ENCODE results near the gene KICS2. TPM values are rescaled to one million over a fixed set of nuclear protein-coding genes. Genes with fewer than 3 reads are reported as not detected.

The KICS2 gene
- polyA plus RNA-seq, 3 donors = 2.7 to 5.5 (median 3.5) TPM

- H3K36me3 Mint-ChIP-seq = no peaks in the 10 kb centered on the region
- no peaks in the 10 kb centered on the region for H3K9me3 Mint-ChIP-seq
- Histone ChIP-seq H3K27me3 (ENCODE audit: control insufficient read depth in 2 of 2, insufficient read depth in 2 of 2, low read length in 2 of 2) (no peaks in the 10 kb centered on the region), H3K36me3 (replicated peaks in 1 of 2; ENCODE audit: control insufficient read depth in 1 of 2, insufficient read depth in 2 of 2, low read length in 2 of 2) (no peaks in the 10 kb centered on the region), H3K9ac (ENCODE audit: insufficient read depth, low read length, poor library complexity, severe bottlenecking) (no peak overlapping the region), H3K4me3 (replicated peaks in 1 of 3; ENCODE audit: low read depth in 2 of 3, low read length in 3 of 3) (no peak overlapping the region), H3K79me2 (ENCODE audit: insufficient read depth, low read length) (no peaks in the 10 kb centered on the region), H2AFZ (ENCODE audit: insufficient read depth, low read depth, low read length, poor library complexity, severe bottlenecking) (no peak overlapping the region), H3K27ac (ENCODE audit: low read depth in 1 of 2, low read length in 2 of 2) (no peak overlapping the region), H3K4me1 (ENCODE audit: control insufficient read depth in 1 of 2, insufficient read depth in 2 of 2, low read length in 2 of 2) (peaks cover 4% of the 10 kb centered on the region in 2 donors), H3K4me2 (replicated peaks; ENCODE audit: extremely low read depth, low read length, poor library complexity, severe bottlenecking) (no peak overlapping the region), H3K9me3 (replicated peaks in 1 of 2; ENCODE audit: control insufficient read depth in 1 of 2, insufficient read depth in 1 of 2, low read length in 2 of 2) (no peaks in the 10 kb centered on the region), H4K20me1 (ENCODE audit: insufficient read depth, low read length) (no peaks in the 10 kb centered on the region)
- whole genome bisulfite sequencing (ENCODE audit: insufficient coverage) = no CpG with 5 or more reads among the region's 3 CpGs
- H3K27me3 Mint-ChIP-seq (ENCODE audit: low read depth in 3 of 3) = peaks cover 0 to 3% (median 3%) of the 10 kb centered on the region in 3 donors
- no peak for TF ChIP-seq CTCF (IDR thresholded peaks at IDR 0.05)
- intact Hi-C loops (cut with micrococcal nuclease) = loop anchor here in 1 of 2 donors (10.0 kb wide), 1 partner anchor 136 kb away; no protein-coding TSS in a partner anchor
- H3K4me1 Mint-ChIP-seq = peaks cover 9% of the 10 kb centered on the region
- H3K4me3 Mint-ChIP-seq = no peak overlapping the region
- no peak overlapping the region for H3K27ac Mint-ChIP-seq
- no peak for DNase-seq
These were observed 18.7 kb upstream of the KICS2 start for GRCh38 chr12:64240781-64241180.

GRCh38 chr12:64237382-64237781 is 15.3 kb upstream of the KICS2 start:
- no peak overlapping the region for H3K4me3 ChIP-seq (replicated peaks in 1 of 3; ENCODE audit: low read depth in 2 of 3, low read length in 3 of 3)
- Mint-ChIP-seq H3K27me3 (ENCODE audit: low read depth in 3 of 3) (peaks cover 0 to 2% (median 2%) of the 10 kb centered on the region in 3 donors), H3K27ac (no peak overlapping the region), H3K4me3 (no peak overlapping the region), H3K36me3 (no peaks in the 10 kb centered on the region), H3K4me1 (peaks cover 9% of the 10 kb centered on the region), H3K9me3 (no peaks in the 10 kb centered on the region)
- no peaks in the 10 kb centered on the region for H4K20me1 ChIP-seq (ENCODE audit: insufficient read depth, low read length)
- peaks cover 4% of the 10 kb centered on the region in 2 donors for H3K4me1 ChIP-seq (ENCODE audit: control insufficient read depth in 1 of 2, insufficient read depth in 2 of 2, low read length in 2 of 2)
- H3K36me3 ChIP-seq (replicated peaks in 1 of 2; ENCODE audit: control insufficient read depth in 1 of 2, insufficient read depth in 2 of 2, low read length in 2 of 2) = no peaks in the 10 kb centered on the region
- no peak for TF ChIP-seq CTCF (IDR thresholded peaks at IDR 0.05)
- H3K27me3 ChIP-seq (ENCODE audit: control insufficient read depth in 2 of 2, insufficient read depth in 2 of 2, low read length in 2 of 2) = no peaks in the 10 kb centered on the region
- intact Hi-C loops (cut with micrococcal nuclease) = no loop called here
- H2AFZ ChIP-seq (ENCODE audit: insufficient read depth, low read depth, low read length, poor library complexity, severe bottlenecking) = no peak overlapping the region
- no peak overlapping the region for H3K9ac ChIP-seq (ENCODE audit: insufficient read depth, low read length, poor library complexity, severe bottlenecking)
- no peak for DNase-seq
- no peaks in the 10 kb centered on the region for H3K79me2 ChIP-seq (ENCODE audit: insufficient read depth, low read length)
- H3K9me3 ChIP-seq (replicated peaks in 1 of 2; ENCODE audit: control insufficient read depth in 1 of 2, insufficient read depth in 1 of 2, low read length in 2 of 2) = no peaks in the 10 kb centered on the region
- no peak overlapping the region for H3K27ac ChIP-seq (ENCODE audit: low read depth in 1 of 2, low read length in 2 of 2)
- H3K4me2 ChIP-seq (replicated peaks; ENCODE audit: extremely low read depth, low read length, poor library complexity, severe bottlenecking) = no peak overlapping the region
